Hematopoietic multipotent progenitor cell treated with erythropoietin and hydrocortisone succinate and interleukin-3 and kit ligand, for 4 days (in vitro differentiated cells): Measurements from ENCODE around the gene SGCE.
A peak's percentile ranks its signal among the peaks of the same experiment; 100 is the strongest.

ENCODE experiments used
- DNase-seq: peaks from one replicate; pipeline ENCODE4 v3.0.0-alpha.2; 2015

SGCE gene

DNA sequence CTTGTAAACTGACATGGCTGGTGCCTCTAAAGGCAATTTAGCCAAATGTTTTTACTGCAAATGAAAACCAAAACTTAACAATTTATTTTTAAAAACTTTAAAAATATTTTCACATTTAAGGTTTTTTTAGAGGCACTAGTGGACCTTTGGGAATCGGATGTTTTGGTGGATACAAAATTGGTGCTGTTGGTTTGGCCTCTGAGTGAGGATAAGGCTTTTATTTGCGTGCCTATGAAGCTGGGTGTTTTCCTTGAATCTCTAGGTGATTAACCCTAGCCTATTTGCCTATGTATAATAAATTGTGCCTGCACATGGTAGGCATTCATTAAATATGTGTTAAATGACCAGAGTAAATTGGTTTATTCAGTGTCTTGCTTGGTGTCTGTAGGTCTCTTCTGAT lies 2.9 kb upstream of the SGCE start:
- no peak for DNase-seq

DNA sequence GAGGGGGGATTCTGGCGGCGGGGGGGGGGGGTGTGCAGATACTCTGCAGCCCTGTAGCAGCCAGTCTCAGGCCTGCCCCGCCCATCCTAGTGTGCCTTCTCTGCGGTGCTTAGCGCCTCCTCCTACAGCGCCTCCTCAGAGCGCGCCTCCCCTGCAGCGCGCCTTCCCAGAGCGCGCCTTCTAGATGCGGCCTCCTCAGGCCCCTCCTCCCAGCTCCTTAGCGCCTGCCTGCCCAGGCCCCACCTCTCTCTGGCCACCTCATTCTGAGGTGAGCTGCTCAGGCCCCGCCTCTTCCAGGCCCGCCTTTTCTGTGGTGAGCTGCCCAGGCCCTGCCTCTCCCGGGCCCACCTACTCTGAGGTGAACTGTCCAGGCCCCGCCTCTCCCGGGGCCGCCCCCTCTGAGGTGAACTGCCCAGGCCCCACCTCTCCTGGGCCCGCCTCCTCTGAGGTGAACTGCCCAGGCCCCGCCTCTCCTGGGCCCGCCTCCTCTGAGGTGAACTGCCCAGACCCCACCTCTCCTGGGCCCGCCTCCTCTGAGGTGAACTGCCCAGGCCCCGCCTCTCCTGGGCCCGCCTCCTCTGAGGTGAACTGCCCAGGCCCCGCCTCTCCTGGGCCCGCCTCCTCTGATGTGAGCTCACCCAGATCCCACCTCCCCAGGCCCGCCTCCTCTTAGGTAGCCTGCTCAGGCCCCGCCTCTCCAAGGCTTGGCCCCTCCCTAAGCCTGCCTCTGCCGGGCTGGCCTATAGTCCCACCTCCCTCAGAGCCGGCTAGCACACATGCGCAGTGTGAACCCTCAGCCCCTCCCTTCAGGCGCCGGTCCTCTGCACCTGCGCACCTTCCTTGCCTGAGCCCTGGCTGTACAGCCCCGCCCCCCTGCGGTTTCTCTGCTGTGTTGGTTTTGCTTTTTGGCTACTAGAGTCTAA lies 2.1 kb upstream of the SGCE start:
- DNase-seq = peak; percentile 96

- DNase-seq = peak; percentile 34
Observed at GRCh38 chr7:94656925-94657731, 1.2 kb upstream of the SGCE start.

DNA sequence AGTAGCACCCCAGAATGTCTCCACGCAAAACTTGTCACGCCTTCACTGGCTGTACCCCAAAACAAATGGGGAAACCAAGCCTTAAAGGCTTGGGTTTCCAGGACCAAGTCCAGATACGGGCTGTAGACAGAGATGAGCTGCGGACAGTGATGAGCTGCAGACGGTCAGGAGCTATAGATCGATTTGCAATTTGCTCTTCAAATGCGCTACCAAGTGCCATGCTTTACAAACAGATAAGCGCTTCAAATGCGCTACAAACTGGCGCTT lies 658 bp upstream of the SGCE start:
- no peak for DNase-seq

- peak; percentile 9 for DNase-seq
Observed at GRCh38 chr7:94655126-94655847, 646 bp downstream of the SGCE start.

GRCh38 chr7:94654783-94655125 lies 1.2 kb downstream of the SGCE start:
- no peak for DNase-seq

DNA sequence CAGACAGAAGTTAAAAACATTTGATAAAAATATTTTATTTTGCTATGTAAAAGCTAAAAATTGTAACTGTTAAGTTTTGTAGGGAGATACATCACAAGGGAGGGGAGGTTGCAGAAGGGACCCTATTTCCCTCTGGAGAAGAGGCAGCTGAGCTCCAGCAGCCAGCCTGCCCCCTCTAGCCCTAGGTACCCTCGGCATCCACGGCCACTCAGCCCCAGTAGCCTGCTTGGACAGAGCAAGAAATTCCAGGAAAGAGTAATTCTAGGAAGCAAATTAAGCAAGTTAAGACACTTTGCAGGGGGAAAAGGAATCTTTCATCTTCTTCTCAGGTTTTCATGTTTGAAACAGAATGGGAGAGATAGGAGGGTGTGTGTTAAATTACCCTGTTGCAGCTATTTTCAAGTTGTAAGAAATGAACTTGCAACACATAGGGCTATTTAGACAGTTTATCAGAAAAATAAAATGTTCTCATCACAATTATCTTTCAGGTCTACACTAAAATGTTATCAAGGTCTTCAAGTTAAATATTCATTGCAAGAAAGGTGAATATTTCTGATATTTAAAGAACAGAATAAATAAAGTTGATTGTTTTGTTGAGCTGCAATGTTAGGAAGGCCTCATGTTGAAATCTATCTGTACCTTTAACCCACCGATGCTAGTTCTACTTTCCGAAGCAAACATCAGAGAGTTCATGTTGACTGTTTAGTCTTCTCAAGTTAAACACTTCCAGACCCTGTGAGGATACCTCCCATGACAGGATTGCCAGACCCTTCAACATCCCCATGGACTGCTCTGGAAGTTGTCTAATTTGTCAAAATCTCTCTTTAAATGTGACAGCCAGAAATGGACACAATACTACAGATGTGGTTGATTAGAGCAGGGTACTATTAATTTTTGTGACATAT lies 5.5 kb downstream of the SGCE start:
- DNase-seq = no peak

DNA sequence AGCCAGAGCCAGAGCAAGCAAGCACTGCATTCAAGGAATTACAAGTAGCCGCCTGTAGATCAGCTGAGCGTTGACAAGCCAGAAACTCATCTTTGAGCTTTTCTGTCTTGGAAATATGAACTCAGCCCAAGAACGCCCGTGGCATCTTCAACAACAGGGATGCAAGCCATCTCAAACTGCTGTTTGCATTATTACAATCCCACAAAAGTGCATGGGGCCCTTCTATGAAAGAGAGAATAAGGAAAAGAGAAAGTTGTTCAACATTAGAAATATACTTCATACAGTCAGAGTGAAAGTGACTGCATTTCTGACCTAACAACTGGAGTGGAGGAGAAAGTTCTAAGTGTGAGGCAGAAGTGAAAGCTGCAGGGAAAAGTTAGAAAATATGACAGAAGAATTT lies 6.5 kb downstream of the SGCE start:
- DNase-seq = no peak

DNA sequence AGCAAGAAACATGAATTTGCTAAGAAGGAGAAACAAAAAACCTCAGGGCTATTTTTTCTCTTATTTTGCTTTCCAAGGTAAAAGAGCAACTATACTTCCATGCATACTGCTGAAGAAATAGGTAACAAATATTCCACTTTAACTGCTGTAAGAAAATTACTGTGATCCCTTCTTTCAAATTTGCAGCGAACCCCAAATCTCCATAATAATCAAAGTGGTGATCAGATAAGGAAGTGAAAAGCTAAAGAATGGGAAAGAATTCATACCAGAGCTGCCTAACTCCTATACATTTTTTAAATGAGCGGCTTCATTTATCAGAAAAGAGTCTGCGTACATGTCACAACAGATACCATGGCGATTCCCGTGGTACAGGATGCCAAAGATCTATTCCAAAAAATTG lies 7.2 kb downstream of the SGCE start:
- DNase-seq = no peak

DNA sequence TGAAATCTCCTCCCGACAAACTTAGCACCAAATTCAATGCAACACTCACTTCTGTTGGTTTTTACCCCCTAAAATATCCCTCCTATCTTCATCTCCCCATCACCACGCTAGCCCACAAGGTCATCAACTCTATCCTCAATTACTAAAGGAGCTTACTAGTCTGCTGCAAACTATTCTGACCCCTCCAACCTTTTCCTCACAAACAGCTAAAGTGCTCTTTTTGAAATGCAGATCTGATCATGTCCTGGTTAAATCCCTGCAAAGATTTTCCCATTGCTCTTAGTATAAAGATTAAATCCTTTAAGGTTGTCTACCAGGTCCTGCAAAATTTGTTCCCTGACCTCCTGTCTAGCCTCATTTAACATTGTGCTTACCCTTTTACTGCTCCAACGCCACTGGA lies 8.6 kb downstream of the SGCE start:
- no peak for DNase-seq

GRCh38 chr7:94643771-94644545 lies 12.0 kb downstream of the SGCE start:
- no peak for DNase-seq

GRCh38 chr7:94642838-94643653 lies 12.9 kb downstream of the SGCE start:
- DNase-seq = no peak

DNA sequence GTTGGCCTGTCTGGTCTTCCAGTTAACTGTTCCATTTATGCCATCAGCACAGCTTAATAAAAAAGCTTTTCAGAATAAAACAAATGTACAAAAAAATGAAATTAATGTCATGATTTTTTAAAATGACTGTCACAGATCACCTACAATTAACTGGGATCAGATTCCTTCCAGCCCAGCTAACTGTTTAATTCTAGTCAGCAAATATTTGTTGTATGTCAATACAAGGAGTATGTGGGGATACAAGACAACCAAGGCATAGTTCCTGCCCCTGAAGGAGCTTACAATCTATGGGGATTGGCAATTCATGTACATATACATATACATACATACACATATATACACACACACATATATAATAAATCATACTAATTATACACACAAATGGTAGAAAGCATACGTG lies 16.5 kb downstream of the SGCE start:
- no peak for DNase-seq

DNA sequence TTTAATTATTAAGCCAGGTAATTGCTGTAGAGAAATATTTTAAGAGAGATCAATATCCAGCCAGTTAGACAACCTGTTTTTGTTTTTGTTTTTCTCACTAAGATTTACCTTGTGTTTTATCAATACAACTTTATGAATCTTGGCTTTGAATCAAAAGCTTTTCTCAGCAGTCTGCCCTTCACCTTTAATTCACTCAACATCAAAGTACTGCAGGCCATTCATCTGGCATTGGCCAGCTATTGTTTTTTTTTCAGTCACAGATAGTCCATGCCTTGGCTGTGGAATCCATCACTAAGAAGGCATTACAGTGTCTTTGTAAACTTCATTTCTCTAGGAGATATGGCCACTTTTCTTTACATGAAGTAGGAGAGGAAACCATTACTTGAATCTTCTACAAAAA lies 20.2 kb downstream of the SGCE start:
- no peak for DNase-seq

DNA sequence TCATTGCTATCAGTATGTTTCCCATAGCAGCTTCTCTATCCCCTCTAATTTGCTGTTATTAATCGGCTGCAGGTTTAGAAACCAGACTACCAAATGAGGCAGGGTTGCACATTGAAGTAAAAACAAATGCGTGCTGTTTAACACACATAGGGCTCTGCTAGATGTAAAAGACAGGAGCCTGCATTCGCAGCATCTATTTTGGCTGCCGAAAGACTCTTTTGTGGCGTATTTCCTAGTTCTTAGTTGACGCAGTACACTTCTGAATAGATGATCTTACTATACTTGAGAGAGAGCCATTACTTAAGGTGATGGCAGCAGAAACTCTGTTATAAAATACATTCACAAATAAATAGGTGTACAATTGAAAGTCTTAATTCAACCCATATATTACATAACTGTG lies 21.4 kb downstream of the SGCE start:
- no peak for DNase-seq

DNA sequence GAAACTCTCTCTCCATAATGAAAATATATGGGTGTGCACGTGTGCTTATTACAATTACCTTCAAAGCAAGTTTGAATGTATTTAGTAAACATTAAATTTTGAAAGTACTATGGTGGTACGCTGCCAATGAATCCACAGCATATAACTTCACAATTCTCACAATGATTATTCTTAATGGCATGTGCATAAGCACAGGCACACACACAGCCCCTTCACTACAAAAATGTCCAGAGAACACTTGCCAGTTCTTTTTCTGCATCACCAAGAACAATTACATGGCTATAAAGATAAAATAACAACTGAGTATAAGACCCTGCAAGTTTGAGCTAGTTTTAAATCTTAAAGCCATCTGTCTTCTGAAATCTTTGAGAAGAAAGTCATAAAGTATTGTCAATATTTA lies 22.2 kb downstream of the SGCE start:
- DNase-seq = no peak

DNA sequence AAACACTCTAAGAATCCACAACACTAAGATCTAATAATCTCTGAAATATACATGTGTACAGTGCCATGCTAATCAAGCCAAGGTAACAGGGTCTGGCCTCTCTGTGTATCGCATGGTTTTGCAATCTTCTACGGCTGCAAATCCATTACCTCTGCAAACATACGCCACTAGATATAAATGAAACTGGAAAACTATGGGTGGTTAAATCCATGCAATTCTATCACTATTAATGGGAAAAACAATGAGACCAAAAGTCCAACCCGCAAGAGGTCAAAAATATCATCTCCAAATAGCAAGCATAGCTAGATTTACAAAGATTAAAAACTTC lies 23.0 kb downstream of the SGCE start:
- no peak for DNase-seq

- DNase-seq = no peak
Observed at GRCh38 chr7:94632338-94633013, 23.5 kb downstream of the SGCE start.

- no peak for DNase-seq
Observed at GRCh38 chr7:94630855-94631254, 25.1 kb downstream of the SGCE start.

- DNase-seq = no peak
Observed at GRCh38 chr7:94623820-94624219, 32.1 kb downstream of the SGCE start.

- DNase-seq = no peak
Observed at GRCh38 chr7:94621120-94621519, 34.8 kb downstream of the SGCE start.
